NCI-H2227 treated with DMSO at 0.1 percent for 48 hours (cell line): Measurements from ENCODE around the gene LGALS4.
"Not testable (repeated sequence)": the region's sequence is repeated elsewhere in the genome, so short reads cannot be mapped to it uniquely, and the experiment has no call there.

Source experiments
- DNase-seq: peaks from one replicate; lab custom pipeline; 2025; lab: John Stamatoyannopoulos, UW

LGALS4 gene

DNA sequence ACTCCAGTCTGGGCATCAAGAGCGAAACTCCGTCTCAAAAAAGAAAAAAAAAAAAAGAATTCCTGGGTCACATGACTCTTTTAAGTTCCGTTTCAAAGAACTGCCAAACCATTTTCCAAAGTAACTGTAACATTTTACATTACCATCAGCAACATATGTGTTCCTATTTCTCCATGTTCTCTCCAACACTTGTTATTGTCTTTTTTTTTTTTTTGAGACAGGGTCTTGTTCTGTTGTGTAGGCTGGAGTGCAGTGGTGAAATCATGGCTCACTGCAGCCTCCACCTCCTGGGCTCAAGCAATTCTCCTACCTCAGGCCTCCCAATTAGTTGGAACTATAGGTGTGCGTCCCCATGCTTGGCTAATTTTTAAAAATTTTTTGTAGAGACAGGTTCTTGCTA, 17.2 kb downstream of the LGALS4 start:
- DNase-seq: no peak

DNA sequence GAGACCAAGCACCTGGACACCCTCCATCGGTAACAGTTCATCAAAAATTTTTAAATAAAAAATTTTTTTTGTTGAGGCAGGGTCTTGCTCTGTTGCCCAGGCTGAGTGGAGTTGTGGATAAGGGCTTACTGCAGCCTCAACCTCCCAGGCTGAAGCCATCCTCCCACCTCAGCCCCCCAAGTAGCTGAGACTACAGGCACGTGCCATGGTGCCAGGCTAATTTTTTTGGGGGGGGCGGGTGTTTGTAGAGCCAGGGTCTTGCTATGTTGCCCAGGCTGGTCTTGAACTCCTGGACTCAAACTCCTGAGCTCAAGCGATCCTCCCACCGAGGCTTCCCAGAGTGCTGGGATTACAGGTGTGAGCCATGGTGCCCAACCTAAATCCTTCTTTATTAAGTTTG, 19.1 kb downstream of the LGALS4 start:
- DNase-seq: no peak

DNA sequence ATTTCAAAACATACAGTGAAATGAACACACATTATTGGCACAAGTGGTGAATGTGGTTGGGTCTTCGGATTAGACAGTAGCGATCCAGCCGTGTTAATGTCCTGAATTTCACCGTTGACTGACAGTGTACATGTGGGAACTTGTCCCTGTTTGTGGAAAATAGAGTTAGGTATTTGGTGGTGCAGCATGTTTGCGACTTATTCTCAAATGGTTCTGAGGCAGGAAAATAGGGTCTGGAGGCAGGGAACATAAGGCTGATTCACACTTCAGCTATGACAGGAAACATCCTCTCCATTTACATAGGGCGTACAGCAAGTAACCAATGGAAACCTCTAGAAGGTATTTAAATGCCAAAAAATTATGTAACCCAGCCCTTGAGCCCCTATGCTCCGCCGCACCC, 19.6 kb downstream of the LGALS4 start:
- no peak for DNase-seq

GRCh38 chr19:38792250-38793111, 20.3 kb downstream of the LGALS4 start:
- DNase-seq: no peak

- DNase-seq: not testable (repeated sequence)
Observed at GRCh38 chr19:38791451-38792064, 21.2 kb downstream of the LGALS4 start.

DNA sequence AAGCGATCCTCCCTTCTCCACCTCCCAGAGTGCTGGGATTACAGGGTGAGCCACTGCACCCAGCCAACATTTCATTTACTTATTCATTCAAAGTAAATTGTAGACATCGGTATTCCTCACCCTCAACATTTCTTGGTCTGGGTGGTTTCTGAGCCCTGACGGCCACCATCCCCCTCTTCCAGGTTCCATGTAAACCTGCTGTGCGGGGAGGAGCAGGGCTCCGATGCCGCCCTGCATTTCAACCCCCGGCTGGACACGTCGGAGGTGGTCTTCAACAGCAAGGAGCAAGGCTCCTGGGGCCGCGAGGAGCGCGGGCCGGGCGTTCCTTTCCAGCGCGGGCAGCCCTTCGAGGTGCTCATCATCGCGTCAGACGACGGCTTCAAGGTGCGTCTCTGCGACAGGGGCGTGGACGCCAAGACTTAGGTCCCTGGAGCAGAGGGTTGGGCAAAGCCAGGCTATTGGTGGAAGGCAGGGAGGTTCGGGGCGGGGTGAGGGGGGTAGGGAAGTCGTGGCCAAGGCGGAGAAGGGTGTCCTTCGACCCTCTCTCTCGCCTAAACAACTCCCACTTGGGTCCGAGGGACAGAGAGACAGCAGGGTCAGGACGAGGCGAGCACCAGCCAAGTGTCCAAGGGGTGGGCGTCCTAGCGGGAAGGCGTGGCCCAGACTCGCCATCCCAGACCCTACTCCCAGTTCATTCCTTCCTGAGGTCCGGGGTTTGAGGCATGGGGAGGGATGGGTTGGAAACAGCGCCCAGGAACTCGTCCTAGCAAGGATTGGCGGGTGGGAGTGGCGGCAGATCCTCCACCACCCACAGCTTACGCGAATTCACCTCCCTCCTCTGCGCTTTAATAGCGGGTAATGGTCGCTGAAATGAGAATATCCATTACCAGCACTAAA, 22.0 kb downstream of the LGALS4 start:
- DNase-seq: not testable (repeated sequence)

DNA sequence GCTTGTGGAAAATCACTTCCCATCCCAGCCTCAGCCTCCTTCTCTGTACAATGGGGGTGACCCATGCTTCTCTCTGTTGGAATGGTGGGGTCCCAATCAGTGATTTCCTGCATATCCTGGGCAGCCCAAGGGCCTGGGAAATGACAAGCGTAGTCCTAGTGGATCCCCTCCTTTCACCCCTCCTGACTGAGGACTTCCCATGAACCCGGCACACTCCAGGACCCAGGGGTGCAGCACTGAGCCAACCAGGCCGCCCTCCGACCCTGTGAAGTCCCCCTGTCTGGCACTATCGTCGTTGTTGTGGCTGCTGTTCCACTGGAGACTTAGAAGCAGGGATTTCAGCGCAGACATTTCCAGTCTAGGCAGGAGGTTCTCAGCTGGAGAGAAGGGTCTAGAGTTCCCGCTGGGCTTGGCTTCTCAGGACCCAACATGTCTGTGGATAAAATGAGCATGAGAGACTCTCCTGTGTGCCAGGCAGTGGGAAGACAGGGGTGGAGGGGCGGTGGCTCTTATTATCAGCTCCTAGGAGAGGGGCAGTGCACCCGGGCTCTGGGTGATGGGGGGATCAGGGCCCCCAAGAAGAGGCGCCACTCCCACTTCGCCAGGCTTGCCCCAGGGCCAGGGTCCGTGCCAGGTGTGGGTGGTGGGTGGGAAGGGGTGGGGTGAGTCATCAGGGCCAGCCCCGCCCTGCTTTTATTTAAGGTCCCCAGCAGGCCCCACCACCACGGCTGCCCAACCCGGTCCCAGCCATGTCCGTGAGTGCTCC, 24.1 kb downstream of the LGALS4 start, which contains the start of gene LGALS7B:
Gene LGALS7B (plus strand): TSS at position 723 of the 766 bp plus-strand sequence. CDS start 27 bp downstream, at position 750.
- DNase-seq: no peak

DNA sequence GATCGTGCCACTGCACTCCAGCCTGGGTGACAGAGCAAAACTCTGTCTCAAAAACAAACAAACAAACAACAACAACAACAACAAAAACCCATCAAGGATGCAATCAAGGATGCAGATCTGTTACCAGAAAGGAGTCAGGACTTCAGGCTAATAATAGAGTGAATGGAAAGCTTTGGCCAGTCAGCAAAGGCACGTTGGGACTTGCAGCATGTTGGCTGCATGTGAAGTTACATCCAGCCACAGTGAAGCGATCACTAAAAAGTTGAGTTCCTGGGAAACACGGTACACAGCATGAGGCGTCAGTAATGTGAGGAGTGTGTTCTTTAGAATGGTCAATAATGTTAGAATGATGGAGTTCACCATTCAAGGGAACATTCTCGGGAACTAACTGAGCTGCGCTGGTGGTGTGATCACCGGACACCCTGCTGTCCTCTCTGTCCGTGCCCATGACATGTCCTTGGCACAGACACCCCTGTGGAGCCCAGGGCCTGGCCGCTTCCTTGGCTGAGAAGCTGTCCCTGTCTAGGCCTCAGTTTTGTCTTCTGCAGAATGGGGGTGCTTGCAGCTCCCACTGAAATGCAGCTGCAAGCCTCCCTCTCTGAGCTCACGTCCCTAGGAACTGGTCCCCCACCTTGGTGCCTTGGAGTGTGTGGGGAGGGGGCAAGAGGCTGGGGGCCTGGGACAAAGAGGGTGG, 26.0 kb downstream of the LGALS4 start:
- DNase-seq: peak; percentile 48

DNA sequence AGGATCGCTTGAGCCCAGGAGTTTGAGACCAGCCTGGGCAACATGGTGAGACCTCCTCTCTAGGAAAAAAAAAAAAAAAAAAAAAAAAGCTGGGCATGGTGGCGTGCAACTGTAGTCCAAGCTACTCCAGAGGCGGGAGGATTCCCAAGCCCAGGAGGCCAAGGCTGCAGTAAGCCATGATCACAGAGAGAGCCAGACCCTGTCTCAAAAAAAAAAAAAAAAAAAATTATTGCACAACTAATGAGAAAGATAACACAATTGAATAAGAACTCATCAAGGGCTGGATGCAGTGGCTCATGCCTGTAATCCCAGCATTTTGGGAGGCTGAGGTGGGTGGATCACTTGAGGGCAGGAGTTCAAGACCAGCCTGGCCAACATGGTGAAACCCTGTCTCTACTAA, 26.7 kb downstream of the LGALS4 start:
- DNase-seq: not testable (repeated sequence)

GRCh38 chr19:38785187-38785699, 27.5 kb downstream of the LGALS4 start:
- no peak for DNase-seq

DNA sequence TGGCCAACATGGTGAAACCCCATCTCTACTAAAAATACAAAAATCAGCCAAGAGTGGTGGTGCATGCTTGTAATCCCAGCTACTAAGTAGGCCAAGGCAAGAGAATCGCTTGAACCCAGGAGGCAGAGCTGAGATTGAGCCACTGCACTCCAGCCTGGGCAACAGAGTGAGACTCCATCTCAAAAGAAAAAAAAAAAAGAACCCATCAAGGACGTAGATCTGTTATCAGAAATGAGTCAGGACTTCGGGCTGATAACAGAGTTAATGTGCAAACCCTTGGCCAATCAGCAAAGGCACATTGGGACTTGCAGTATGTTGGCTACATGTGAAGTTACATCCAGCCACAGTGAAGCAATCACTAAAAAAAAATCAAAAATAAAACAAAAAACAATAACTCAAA, 28.5 kb downstream of the LGALS4 start:
- DNase-seq: no peak

GRCh38 chr19:38782212-38782611, 30.5 kb downstream of the LGALS4 start:
- not testable (repeated sequence) for DNase-seq

DNA sequence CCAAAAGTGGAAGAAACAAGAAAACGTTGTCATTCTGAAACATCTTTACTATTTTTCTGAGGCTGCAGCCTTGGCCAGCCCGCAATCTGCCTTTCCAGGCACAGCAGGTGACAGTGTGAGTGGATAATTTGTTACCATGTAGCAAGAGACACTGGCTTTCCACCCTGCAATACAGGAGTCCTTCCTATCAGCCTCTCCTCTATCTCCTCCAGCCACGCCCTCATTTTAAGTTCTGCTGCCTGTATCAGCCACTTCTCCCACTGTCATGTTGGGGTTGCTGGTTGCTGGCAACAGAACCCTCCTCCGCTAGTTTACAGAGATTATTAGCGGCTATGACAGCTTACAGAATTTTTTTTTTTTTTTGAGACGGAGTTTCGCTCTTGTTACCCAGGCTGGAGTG, 31.7 kb downstream of the LGALS4 start:
- peak; percentile 99 for DNase-seq

DNA sequence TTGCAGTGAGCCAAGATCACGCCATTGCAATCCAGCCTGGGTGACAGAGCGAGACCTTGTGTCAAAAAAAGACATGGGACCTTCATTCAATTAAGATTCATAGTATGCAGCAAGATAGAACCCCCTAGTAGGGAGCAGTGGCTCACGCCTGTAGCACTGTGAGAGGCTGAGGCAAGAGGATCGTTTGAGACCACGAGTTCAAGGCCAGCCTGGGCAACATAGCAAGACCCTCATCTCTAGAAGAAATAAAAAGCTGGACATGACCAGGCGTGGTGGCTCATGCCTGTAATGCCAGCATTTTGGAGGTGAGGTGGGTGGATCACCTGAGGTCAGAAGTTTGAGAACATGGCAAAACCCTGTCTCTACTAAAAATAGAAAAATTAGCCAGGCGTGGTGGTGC, 32.3 kb downstream of the LGALS4 start:
- no peak for DNase-seq

DNA sequence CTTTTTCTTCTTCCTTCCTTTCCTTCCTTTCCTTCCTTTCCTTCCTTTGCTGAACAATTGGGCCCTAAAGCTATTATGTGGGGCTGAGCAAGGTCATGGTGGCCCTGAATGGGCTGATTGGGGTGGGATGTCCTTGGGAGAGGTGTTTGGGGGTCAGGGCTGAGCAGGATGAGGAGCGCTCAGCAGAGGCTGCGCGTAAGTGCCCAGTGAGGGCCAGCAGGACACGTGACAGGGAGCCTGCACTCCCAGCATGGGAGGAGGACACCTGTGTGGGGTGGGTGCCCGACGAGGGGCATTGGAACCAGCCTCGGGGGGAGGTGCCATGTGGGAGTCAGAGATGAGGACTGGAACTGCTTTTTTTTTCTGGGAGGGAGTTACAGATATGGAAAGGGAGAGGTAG, 34.0 kb downstream of the LGALS4 start:
- no peak for DNase-seq

DNA sequence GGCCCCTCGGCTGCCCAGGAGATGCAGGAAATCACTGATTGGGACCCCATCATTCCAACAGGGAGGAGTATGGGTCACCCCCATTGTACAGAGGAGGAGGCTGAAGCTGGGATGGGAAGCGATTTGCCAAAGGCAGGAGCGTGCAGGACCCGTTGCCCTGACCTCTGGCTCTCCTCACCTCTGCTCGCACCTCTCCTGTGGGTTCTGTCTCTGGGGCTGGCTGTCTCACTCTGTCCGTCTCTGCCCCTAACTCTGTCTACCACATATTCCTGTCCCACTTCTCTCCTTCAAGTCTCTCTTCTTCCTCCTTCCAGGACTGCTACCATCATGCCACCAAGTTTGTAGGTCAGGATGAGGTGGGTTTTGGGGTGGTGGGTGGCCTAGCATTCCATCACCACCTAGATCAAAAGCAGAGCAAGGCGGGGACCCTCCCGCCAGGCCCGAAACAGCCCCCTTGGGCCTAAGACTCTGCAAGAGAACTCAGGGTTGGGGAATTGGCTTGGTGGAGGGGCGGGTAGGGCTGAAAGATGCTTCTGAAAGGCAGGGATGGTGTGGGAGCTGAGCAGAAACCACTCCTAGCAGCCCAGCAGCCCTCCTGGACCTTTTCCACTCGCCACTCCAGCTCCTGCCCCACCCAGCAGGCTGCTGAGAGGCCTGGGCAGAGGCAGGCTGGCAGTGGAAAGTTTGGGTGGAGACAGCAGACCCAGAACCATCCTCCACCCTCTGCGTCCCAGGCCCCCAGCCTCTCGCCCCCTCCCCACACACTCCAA, 38.4 kb downstream of the LGALS4 start:
- DNase-seq: no peak

DNA sequence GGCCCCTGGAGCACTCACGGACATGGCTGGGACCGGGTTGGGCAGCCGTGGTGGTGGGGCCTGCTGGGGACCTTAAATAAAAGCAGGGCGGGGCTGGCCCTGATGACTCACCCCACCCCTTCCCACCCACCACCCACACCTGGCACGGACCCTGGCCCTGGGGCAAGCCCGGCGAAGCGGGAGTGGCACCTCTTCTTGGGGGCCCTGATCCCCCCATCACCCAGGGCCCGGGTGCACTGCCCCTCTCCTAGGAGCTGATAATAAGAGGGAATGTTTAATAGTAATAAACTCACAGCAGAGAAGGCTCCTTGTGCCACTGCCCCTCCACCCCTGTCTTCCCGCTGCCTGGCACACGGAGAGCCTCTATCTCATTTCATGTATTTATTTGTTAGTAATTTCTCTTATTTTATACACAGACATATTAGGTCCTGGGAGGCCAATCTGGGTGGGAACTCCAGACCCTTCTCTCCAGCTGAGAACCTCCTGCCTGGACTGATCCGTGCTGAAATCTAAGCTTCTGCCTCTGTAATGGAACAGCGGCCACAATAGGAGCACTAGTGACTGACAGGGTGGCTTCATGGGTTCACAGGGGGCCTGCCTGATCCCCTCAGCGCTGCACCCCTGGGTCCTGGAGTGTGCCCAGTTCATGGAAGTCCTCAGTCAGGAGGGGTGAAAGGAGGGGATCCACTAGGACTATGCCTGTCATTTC, 39.1 kb downstream of the LGALS4 start, which contains the start of gene LGALS7:
Gene LGALS7 (minus strand): TSS at position 49 of the 709 bp plus-strand sequence. CDS start 25 bp downstream, at position 24.
- DNase-seq: no peak

DNA sequence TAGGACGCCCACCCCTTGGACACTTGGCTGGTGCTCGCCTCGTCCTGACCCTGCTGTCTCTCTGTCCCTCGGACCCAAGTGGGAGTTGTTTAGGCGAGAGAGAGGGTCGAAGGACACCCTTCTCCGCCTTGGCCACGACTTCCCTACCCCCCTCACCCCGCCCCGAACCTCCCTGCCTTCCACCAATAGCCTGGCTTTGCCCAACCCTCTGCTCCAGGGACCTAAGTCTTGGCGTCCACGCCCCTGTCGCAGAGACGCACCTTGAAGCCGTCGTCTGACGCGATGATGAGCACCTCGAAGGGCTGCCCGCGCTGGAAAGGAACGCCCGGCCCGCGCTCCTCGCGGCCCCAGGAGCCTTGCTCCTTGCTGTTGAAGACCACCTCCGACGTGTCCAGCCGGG, 41.2 kb downstream of the LGALS4 start:
- DNase-seq: not testable (repeated sequence)

GRCh38 chr19:38770949-38771275, 41.8 kb downstream of the LGALS4 start:
- not testable (repeated sequence) for DNase-seq
